ENCODE results near the gene BANF2. TPM values are rescaled to one million over a fixed set of nuclear protein-coding genes. Genes with fewer than 3 reads are reported as not detected.

The BANF2 gene
- total and polyA plus RNA-seq, 2 of the 13 experiments (the other 11 are each of a cell fraction or from before 2014, with no cell fraction given): 0.35 TPM; not detected in 1

- no TSS peak for BruUV-seq (replicated peaks)
- H3K79me2 ChIP-seq (ENCODE audit: insufficient read depth, low read length): no peaks in the 10 kb centered on the region
- H3K27ac ChIP-seq (ENCODE audit: extremely low read length, insufficient read depth, low read length): no peak overlapping the region
- DNase-seq (ENCODE audit: low spot score) (no peak), ATAC-seq (no peak), FAIRE-seq (no peak)
- H3K4me2 ChIP-seq (ENCODE audit: low read depth, low read length): no peak overlapping the region
- no peaks in the 10 kb centered on the region for H4K20me1 ChIP-seq (ENCODE audit: insufficient read depth, low read length)
- whole genome bisulfite sequencing (ENCODE audit: low lambda C conversion rate): 19% methylated on average over 4 of the region's 4 CpGs
- no peak overlapping the region for H3K4me3 ChIP-seq (replicated peaks in 1 of 3; ENCODE audit: insufficient read depth in 1 of 3, low read depth in 2 of 3, low read length in 3 of 3)
- intact Hi-C loops (cut with micrococcal nuclease; ENCODE audit: unreplicated experiment) (no loop called here), in situ Hi-C loops (cut with HindIII; ENCODE audit: extremely low pct_ligation_motif_present, low pct_unique_long_range_greater_than_20kb) (no loop called here)
- H3K27me3 ChIP-seq (ENCODE audit: control insufficient read depth in 1 of 2, insufficient read depth in 2 of 2, low read length in 2 of 2): peaks cover 1 to 38% of the 10 kb centered on the region in 2 experiments; a peak in 3 of 5 replicates
- H3K4me1 ChIP-seq (ENCODE audit: insufficient read depth, low read length): peaks cover 8% of the 10 kb centered on the region
- no peaks in the 10 kb centered on the region for H3K36me3 ChIP-seq (replicated peaks in 1 of 2; ENCODE audit: control insufficient read depth in 1 of 2, insufficient read depth in 2 of 2, low read length in 2 of 2)
- POLR2A ChIA-PET: interaction anchor here (0.9 to 1.3 kb wide), 2 partner anchors 29 to 60 kb away, joined by 3 to 4 read pairs; partner anchors contain the start of gene RRBP1
- H2AFZ ChIP-seq (ENCODE audit: low read length): no peak overlapping the region
- CTCF ChIA-PET (ENCODE audit: low intra/inter-chr PET ratio, low total read pairs): no interaction called here
- no peaks in the 10 kb centered on the region for H3K9me3 ChIP-seq (ENCODE audit: low read length)
- no peak overlapping the region for H3K9ac ChIP-seq (ENCODE audit: insufficient read depth, low read depth, low read length)
- TF ChIP-seq HNRNPH1 (optimal IDR thresholded peaks at IDR 0.05; ENCODE audit: low read depth, low read length) (no peak), ZNF850 (CRISPR knock-in tag; conservative IDR thresholded peaks at IDR 0.05) (no peak), MED8 (CRISPR knock-in tag; IDR thresholded peaks at IDR 0.05; ENCODE audit: insufficient replicate concordance) (no peak), NR2C2 (CRISPR knock-in tag; IDR thresholded peaks at IDR 0.05; ENCODE audit: borderline replicate concordance) (no peak), HBP1 (CRISPR knock-in tag; IDR thresholded peaks at IDR 0.05; ENCODE audit: low read depth) (no peak), PHF21A (CRISPR knock-in tag; IDR thresholded peaks at IDR 0.05) (no peak), KIAA2018 (CRISPR knock-in tag; IDR thresholded peaks at IDR 0.05; ENCODE audit: borderline replicate concordance) (no peak), THAP7 (CRISPR knock-in tag; IDR thresholded peaks at IDR 0.05) (no peak), HNF1A (IDR thresholded peaks at IDR 0.05; ENCODE audit: low read depth) (no peak), HNF1A (CRISPR knock-in tag; IDR thresholded peaks at IDR 0.05; ENCODE audit: borderline replicate concordance) (no peak)
Observed at GRCh38 chr20:17742731-17743130, 43.0 kb downstream of the BANF2 start.

Data from HepG2 (cell line).